Measurements from ENCODE around the gene LPP. TPM values are rescaled to one million over a fixed set of nuclear protein-coding genes. Genes with fewer than 3 reads are reported as not detected.
"Not testable (repeated sequence)": the region's sequence is repeated elsewhere in the genome, so short reads cannot be mapped to it uniquely, and the experiment has no call there.

Gene LPP
- total RNA-seq, 4 donors from 2014 or later, result 207 to 592 (median 406) TPM

DNA sequence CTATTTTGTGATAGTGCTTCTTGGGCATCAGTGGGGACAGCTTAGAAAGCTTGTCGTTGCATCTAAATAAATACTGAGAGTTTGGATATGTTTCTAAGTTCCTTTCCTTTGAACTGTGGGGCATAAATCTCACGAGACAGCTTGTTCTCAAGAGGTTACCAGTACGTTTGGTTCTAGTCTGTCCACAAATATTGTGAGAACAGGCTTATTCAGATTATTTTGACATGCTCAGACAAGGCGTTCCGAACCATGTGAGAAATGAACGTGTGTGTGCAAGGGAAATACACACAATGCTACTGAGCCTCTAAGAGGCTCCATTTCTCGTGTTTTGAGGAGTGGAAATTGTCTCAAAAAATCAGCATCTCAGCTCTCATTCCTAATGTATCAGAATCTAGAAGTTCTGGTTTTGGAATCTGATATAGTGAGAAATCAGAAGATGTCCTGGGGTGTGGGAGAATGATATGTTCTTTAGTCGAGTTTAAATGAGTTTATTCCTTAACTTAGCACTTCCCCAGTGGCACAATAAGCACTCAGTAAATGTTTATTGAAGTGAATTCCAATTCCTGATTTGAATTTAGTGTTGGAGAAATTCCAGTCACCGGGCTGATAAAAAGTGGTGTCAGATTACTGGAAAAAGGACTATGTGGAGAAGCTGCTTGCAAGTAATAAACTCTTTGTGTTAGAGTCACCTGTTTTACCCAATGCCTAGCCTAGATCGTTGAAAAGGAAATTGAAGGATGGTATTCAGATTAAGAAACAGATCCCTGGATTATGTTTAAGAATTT, 481.5 kb downstream of the LPP start:
- Histone ChIP-seq H3K36me3 (no peaks in the 10 kb centered on the region), H3K27ac (peak overlapping the region in 1 of 4 donors; percentile 13), H3K27me3 (no peaks in the 10 kb centered on the region), H3K9me3 (no peaks in the 10 kb centered on the region), H3K4me1 (peaks cover 0 to 13% (median 8%) of the 10 kb centered on the region in 4 donors), H3K4me3 (no peak overlapping the region)
- in situ Hi-C loops (cut with MboI; ENCODE audit: low pct_ligation_motif_present in 1 of 4, low pct_unique_long_range_greater_than_20kb in 1 of 4, low sequenced_read_pairs in 3 of 4) (no loop called here), intact Hi-C loops (cut with DNase I; ENCODE audit: low total_unique reads) (no loop called here)
- TF ChIP-seq POLR2A (IDR thresholded peaks at IDR 0.05), result no peak
- no peak for TF ChIP-seq POLR2AphosphoS5 (IDR thresholded peaks at IDR 0.05)
- TF ChIP-seq EP300 (IDR thresholded peaks at IDR 0.05; ENCODE audit: low read depth), result no peak
- TF ChIP-seq, protein P1, sequence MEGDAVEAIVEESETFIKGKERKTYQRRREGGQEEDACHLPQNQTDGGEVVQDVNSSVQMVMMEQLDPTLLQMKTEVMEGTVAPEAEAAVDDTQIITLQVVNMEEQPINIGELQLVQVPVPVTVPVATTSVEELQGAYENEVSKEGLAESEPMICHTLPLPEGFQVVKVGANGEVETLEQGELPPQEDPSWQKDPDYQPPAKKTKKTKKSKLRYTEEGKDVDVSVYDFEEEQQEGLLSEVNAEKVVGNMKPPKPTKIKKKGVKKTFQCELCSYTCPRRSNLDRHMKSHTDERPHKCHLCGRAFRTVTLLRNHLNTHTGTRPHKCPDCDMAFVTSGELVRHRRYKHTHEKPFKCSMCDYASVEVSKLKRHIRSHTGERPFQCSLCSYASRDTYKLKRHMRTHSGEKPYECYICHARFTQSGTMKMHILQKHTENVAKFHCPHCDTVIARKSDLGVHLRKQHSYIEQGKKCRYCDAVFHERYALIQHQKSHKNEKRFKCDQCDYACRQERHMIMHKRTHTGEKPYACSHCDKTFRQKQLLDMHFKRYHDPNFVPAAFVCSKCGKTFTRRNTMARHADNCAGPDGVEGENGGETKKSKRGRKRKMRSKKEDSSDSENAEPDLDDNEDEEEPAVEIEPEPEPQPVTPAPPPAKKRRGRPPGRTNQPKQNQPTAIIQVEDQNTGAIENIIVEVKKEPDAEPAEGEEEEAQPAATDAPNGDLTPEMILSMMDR (IDR thresholded peaks at IDR 0.05), result no peak
- WGBS, 2 donors (ENCODE audit: low coverage in 1 of 2), result 62 to 63% methylated on average over 9 to 10 of the region's 10 CpGs
- no peak for DNase-seq

DNA sequence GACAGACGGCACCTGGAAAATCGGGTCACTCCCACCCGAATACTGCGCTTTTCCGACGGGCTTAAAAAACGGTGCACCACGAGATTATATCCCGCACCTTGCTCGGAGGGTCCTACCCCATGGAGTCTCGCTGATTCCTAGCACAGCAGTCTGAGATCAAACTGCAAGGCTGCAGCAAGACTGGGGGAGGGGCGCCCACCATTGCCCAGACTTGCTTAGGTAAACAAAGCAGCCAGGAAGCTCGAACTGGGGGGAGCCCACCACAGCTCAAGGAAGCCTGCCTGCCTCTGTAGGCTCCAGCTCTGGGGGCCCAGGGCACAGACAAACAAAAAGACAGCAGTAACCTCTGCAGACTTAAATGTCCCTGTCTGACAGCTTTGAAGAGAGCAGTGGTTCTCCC, 482.3 kb downstream of the LPP start:
- H3K27me3 ChIP-seq; H3K4me3 ChIP-seq; in situ Hi-C loops (cut with MboI; ENCODE audit: low pct_ligation_motif_present in 1 of 4, low pct_unique_long_range_greater_than_20kb in 1 of 4, low sequenced_read_pairs in 3 of 4); H3K9me3 ChIP-seq; H3K36me3 ChIP-seq; H3K27ac ChIP-seq; DNase-seq; intact Hi-C loops (cut with DNase I; ENCODE audit: low total_unique reads): not testable (repeated sequence)
- peaks cover 0 to 13% (median 8%) of the 10 kb centered on the region in 4 donors for H3K4me1 ChIP-seq
- WGBS, 2 donors (ENCODE audit: low coverage in 1 of 2), result 96% methylated on average over 13 of the region's 13 CpGs; no CpG with 5 or more reads in 1 of the 2 donors

DNA sequence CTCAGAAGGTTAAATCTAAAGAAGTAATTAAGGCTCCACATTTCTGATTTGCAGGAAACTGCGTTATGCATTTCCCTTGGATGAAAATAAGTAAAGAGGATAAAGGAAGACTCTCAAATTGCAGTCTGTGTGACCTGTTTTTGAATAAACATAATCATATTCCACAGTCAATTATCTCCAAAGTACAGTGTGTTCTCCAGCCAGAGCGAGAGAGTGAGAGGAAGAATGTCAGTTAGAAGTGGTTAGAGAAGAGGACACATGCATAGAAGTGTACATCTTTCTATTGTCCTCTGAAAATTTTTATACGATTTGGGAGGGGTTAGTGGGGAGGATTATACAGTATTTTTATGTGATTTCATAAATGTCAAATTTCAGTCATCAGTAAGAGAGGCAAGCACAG, 487.1 kb downstream of the LPP start:
- 75 to 79% methylated on average over 3 of the region's 3 CpGs for WGBS, 2 donors (ENCODE audit: low coverage in 1 of 2)
- TF ChIP-seq POLR2AphosphoS5 (IDR thresholded peaks at IDR 0.05) (no peak), POLR2A (IDR thresholded peaks at IDR 0.05) (no peak), EP300 (IDR thresholded peaks at IDR 0.05; ENCODE audit: low read depth) (no peak)
- TF ChIP-seq, protein P1 (IDR thresholded peaks at IDR 0.05), result no peak
- DNase-seq, result no peak
- peaks cover 0 to 3% (median 0%) of the 10 kb centered on the region in 4 donors for H3K4me1 ChIP-seq
- H3K27me3 ChIP-seq, result no peaks in the 10 kb centered on the region
- H3K9me3 ChIP-seq, result no peaks in the 10 kb centered on the region
- peak overlapping the region in 1 of 4 donors; percentile 6 for H3K27ac ChIP-seq
- no peaks in the 10 kb centered on the region for H3K36me3 ChIP-seq
- intact Hi-C loops (cut with DNase I; ENCODE audit: low total_unique reads) (no loop called here), in situ Hi-C loops (cut with MboI; ENCODE audit: low pct_ligation_motif_present in 1 of 4, low pct_unique_long_range_greater_than_20kb in 1 of 4, low sequenced_read_pairs in 3 of 4) (no loop called here)
- no peak overlapping the region for H3K4me3 ChIP-seq

DNA sequence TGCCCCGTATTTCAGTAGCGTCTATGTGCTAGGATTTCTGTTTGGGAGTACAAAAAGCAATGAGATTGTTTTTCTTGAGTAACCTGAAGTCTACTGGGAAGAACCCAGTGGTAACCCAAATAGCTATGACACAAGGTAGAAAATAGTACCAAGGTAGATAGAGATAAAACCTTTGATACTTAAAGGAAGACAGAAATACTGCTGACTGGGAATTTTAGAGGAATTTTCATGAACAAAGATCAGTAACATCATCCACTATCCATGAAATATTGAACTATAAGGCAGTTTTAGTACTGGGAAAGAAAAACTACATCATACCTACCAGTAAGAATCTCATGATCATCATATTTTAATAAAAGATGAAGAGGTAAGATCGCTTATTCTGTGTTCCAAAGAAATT, 489.8 kb downstream of the LPP start:
- no peaks in the 10 kb centered on the region for H3K36me3 ChIP-seq
- intact Hi-C loops (cut with DNase I; ENCODE audit: low total_unique reads) (no loop called here), in situ Hi-C loops (cut with MboI; ENCODE audit: low pct_ligation_motif_present in 1 of 4, low pct_unique_long_range_greater_than_20kb in 1 of 4, low sequenced_read_pairs in 3 of 4) (no loop called here)
- H3K4me3 ChIP-seq, result no peak overlapping the region
- DNase-seq, result no peak
- H3K9me3 ChIP-seq, result no peaks in the 10 kb centered on the region
- no peak overlapping the region for H3K27ac ChIP-seq
- TF ChIP-seq POLR2AphosphoS5 (IDR thresholded peaks at IDR 0.05) (no peak), POLR2A (IDR thresholded peaks at IDR 0.05) (no peak), EP300 (IDR thresholded peaks at IDR 0.05; ENCODE audit: low read depth) (no peak)
- TF ChIP-seq, protein P1 (IDR thresholded peaks at IDR 0.05), result no peak
- peaks cover 0 to 17% (median 11%) of the 10 kb centered on the region in 4 donors for H3K4me1 ChIP-seq
- H3K27me3 ChIP-seq, result no peaks in the 10 kb centered on the region
- WGBS, 2 donors (ENCODE audit: low coverage in 1 of 2), result 86 to 100% methylated on average over 3 of the region's 3 CpGs
